Vagina (tissue), 2 donors: ENCODE data around the gene LRCH4. TPM values are rescaled to one million over a fixed set of nuclear protein-coding genes. Genes with fewer than 3 reads are reported as not detected.
A peak's percentile ranks its signal among the peaks of the same experiment; 100 is the strongest.
"Not testable (repeated sequence)": the region's sequence is repeated elsewhere in the genome, so short reads cannot be mapped to it uniquely, and the experiment has no call there.

ENCODE experiments used
- DNase-seq, 2 donors: peaks; one replicate each; pipeline ENCODE4 v3.0.0-alpha.2; 2017; ENCODE audit errors: extremely low spot score in 2 of 2
- H3K27ac ChIP-seq: fragments of 200-600 bp; sonication (generic); one replicate; pipeline ENCODE4 v1.5.1; 2019
- H3K27me3 ChIP-seq: fragments of 200-600 bp; sonication (generic); one replicate; pipeline ENCODE4 v1.5.1; 2019
- H3K36me3 ChIP-seq, 2 donors: fragments of 200-600 bp; sonication (generic); one replicate each; pipeline ENCODE4 v1.5.1; 2017 to 2019
- H3K4me1 ChIP-seq: fragments of 200-600 bp; sonication (generic); one replicate; pipeline ENCODE4 v1.5.1; 2019
- H3K4me3 ChIP-seq, 2 donors: fragments of 200-600 bp; sonication (generic); 1 replicate in 1 of 2; 2 replicates in 1 of 2; pipeline ENCODE4 v1.5.1; 2016 to 2019
- H3K9me3 ChIP-seq: fragments of 200-600 bp; sonication (generic); one replicate; pipeline ENCODE4 v1.5.1; 2019
- POLR2A ChIP-seq, 2 donors: fragments of 450-650 bp; IDR thresholded peaks; one replicate each; pipeline ENCODE4 v1.6.1; 2017; ENCODE audit warnings: antibody characterized with exemption in 2 of 2, mild to moderate bottlenecking in 2 of 2, moderate library complexity in 2 of 2
- POLR2AphosphoS5 ChIP-seq, 2 donors: sonication (generic); formaldehyde crosslinking; IDR thresholded peaks; one replicate each; pipeline ENCODE4 v1.9.0; 2017; ENCODE audit warnings: antibody characterized with exemption in 2 of 2, mild to moderate bottlenecking in 2 of 2, low read depth in 1 of 2; ENCODE audit not compliant: insufficient read depth in 1 of 2
- intact Hi-C: fragments of 100-400 bp; cut with DNase I; formaldehyde crosslinking; loops from one replicate; pipeline ENCODE4 v1.15.1; 2023
- total RNA-seq: library from RNA; depleted of rRNA; stranded (reverse); fragments of >200 nt; gene quantifications from one replicate; pipeline ENCODE4 v1.2.3, GENCODE V29; 2016
- TF ChIP-seq, protein P1 (sequence below), 3 experiments: fragments of 450-650 bp in 2 of 3; fragments of 200-600 bp in 1 of 3; sonication (generic) in 1 of 3; IDR thresholded peaks; one replicate each; pipeline ENCODE4 v1.5.1; 2017 to 2019; ENCODE audit warnings: antibody characterized with exemption in 3 of 3, mild to moderate bottlenecking in 2 of 3, moderate library complexity in 2 of 3

The LRCH4 gene
- total RNA-seq, 1 donor from 2014 or later: 72.2 TPM

DNA sequence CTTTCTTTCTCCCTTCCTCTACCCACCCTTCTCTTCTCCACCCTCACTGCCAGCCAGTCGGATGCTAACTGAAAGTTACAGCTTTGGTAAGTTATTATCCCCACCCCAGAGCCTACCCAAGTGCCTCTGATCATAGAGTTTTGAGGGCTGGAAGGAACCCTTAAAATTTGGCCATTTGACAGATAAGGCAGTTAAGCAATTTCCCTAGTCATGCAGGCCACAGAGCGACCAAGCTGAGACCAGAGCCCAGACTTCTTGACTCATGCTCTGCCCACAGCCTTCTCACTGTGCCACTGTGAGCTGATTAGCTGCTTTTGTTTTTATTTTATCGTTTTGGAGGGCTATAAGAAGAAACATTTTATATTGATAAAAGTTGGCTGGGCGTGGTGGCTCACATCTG is 29.4 kb downstream of the LRCH4 start:
- no peaks in the 10 kb centered on the region for H3K4me1 ChIP-seq
- no peak overlapping the region for H3K27ac ChIP-seq
- H3K4me3 ChIP-seq: no peak overlapping the region
- H3K36me3 ChIP-seq: peaks cover 0 to 14% of the 10 kb centered on the region in 2 donors
- TF ChIP-seq POLR2AphosphoS5 (IDR thresholded peaks at IDR 0.05; ENCODE audit: insufficient read depth in 1 of 2, low read depth in 1 of 2) (no peak), POLR2A (IDR thresholded peaks at IDR 0.05) (no peak)
- TF ChIP-seq, protein P1, sequence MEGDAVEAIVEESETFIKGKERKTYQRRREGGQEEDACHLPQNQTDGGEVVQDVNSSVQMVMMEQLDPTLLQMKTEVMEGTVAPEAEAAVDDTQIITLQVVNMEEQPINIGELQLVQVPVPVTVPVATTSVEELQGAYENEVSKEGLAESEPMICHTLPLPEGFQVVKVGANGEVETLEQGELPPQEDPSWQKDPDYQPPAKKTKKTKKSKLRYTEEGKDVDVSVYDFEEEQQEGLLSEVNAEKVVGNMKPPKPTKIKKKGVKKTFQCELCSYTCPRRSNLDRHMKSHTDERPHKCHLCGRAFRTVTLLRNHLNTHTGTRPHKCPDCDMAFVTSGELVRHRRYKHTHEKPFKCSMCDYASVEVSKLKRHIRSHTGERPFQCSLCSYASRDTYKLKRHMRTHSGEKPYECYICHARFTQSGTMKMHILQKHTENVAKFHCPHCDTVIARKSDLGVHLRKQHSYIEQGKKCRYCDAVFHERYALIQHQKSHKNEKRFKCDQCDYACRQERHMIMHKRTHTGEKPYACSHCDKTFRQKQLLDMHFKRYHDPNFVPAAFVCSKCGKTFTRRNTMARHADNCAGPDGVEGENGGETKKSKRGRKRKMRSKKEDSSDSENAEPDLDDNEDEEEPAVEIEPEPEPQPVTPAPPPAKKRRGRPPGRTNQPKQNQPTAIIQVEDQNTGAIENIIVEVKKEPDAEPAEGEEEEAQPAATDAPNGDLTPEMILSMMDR (IDR thresholded peaks at IDR 0.05): no peak
- H3K9me3 ChIP-seq: no peaks in the 10 kb centered on the region
- DNase-seq: no peak
- intact Hi-C loops: loop anchor here (5.0 kb wide), 1 partner anchor 84 kb away; no protein-coding TSS in a partner anchor
- no peaks in the 10 kb centered on the region for H3K27me3 ChIP-seq

DNA sequence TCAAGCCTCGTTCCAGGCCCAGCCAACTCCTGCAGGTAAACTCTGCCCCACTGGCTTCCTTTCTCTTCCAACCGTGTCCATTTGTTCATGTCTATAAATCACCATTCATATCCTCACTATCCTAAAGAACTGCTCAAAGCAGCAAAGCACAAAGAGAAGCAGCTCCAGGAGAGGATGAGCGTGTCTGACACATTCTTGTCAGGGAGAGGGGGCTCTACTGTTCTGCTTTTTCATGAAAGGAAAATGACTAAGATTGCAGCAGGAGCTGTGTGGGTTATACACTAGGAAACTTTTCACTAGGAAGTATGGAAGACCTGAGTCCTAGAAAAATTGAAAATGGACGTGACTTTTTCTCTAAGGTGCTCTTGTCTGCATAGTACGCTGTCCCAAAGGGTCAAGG is 30.2 kb downstream of the LRCH4 start:
- no peak for DNase-seq
- no peak for TF ChIP-seq POLR2A (IDR thresholded peaks at IDR 0.05)
- TF ChIP-seq POLR2AphosphoS5 (IDR thresholded peaks at IDR 0.05; ENCODE audit: insufficient read depth in 1 of 2, low read depth in 1 of 2): no peak
- TF ChIP-seq, protein P1 (IDR thresholded peaks at IDR 0.05): no peak
- H3K27ac ChIP-seq: no peak overlapping the region
- H3K4me3 ChIP-seq: no peak overlapping the region
- peaks cover 0 to 15% of the 10 kb centered on the region in 2 donors for H3K36me3 ChIP-seq
- H3K9me3 ChIP-seq: no peaks in the 10 kb centered on the region
- intact Hi-C loops: loop anchor here (5.0 kb wide), 1 partner anchor 83 kb away; no protein-coding TSS in a partner anchor
- no peaks in the 10 kb centered on the region for H3K27me3 ChIP-seq
- H3K4me1 ChIP-seq: no peaks in the 10 kb centered on the region

DNA sequence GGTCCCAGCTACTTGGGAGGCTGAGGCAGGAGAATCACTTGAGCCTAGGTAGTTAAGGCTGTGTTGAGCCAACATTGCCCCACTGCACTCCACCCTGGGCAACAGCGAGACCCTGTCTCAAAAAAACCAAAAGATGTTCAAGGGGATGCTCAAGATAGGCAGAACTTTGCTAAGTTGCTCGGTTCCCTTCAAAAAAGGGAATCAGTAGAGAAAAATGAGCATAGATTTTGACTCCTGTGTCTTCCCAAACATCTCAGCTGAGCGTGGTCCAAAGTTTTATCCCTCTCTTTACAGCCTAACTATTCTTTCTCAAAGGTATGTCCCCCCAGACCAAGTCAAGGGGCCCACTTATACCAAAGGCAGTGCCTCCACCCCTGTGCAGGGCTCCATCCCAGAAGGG is 32.9 kb downstream of the LRCH4 start:
- TF ChIP-seq, protein P1 (IDR thresholded peaks at IDR 0.05): no peak
- TF ChIP-seq POLR2AphosphoS5 (IDR thresholded peaks at IDR 0.05; ENCODE audit: insufficient read depth in 1 of 2, low read depth in 1 of 2) (no peak), POLR2A (IDR thresholded peaks at IDR 0.05) (no peak)
- H3K36me3 ChIP-seq: peaks cover 0 to 31% of the 10 kb centered on the region in 2 donors
- no peaks in the 10 kb centered on the region for H3K9me3 ChIP-seq
- peaks cover 12% of the 10 kb centered on the region for H3K4me1 ChIP-seq
- no peak overlapping the region for H3K4me3 ChIP-seq
- H3K27me3 ChIP-seq: no peaks in the 10 kb centered on the region
- intact Hi-C loops: no loop called here
- no peak overlapping the region for H3K27ac ChIP-seq
- DNase-seq: no peak

DNA sequence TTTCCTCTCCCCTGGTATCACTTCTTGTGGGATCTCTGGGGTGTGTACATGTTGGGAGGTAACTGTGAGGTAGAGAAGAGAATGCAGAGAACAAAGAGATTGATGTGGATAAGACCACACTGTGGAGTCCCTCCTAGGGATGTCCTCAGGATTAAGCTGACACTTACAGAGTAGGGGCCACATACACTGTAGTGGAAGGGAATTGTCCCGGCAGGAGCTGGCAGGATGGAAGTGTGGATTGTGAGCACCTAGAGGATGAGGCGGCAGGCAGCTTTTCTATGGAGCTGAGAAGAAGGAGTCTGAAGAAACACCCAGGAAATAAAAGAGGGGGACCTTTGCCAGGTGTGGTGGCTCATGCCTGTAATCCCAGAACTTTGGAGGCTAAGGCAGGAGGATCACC is 33.4 kb downstream of the LRCH4 start:
- H3K27me3 ChIP-seq: no peaks in the 10 kb centered on the region
- intact Hi-C loops: no loop called here
- peaks cover 0 to 31% of the 10 kb centered on the region in 2 donors for H3K36me3 ChIP-seq
- H3K4me1 ChIP-seq: peaks cover 17% of the 10 kb centered on the region
- H3K9me3 ChIP-seq: no peaks in the 10 kb centered on the region
- no peak for DNase-seq
- no peak overlapping the region for H3K4me3 ChIP-seq
- TF ChIP-seq, protein P1 (IDR thresholded peaks at IDR 0.05): no peak
- TF ChIP-seq POLR2A (IDR thresholded peaks at IDR 0.05): no peak
- no peak for TF ChIP-seq POLR2AphosphoS5 (IDR thresholded peaks at IDR 0.05; ENCODE audit: insufficient read depth in 1 of 2, low read depth in 1 of 2)
- H3K27ac ChIP-seq: no peak overlapping the region

DNA sequence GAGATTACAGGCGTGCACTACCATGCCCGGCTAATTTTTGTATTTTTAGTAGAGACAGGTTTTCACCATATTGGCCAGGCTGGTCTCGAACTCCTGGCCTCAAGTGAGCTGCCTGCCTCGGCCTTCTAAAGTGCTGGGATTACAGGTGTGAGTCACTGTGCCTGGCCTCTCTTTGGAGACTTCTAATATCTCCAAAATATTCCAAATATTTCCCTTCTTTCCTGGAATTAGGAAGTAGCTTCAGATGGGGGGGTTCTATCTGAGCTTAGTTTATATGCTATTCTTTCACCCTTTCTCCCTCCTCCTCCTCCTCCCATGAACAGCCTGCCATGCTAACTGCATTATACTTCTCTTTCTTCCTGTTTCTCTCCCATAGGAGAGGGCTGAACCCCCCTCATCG is 37.5 kb downstream of the LRCH4 start:
- Histone ChIP-seq H3K4me1 (peaks cover 58% of the 10 kb centered on the region), H3K27ac (peak overlapping the region; percentile 93), H3K36me3 (peaks cover 0 to 16% of the 10 kb centered on the region in 2 donors)
- not testable (repeated sequence) for H3K9me3 ChIP-seq, DNase-seq, H3K4me3 ChIP-seq, H3K27me3 ChIP-seq
- intact Hi-C loops: loop anchor here (10.0 kb wide), 1 partner anchor 316 kb away; the partner anchor contains the start of gene TRIP6
